Body of pancreas (tissue), 4 donors: ENCODE data around the gene GPR37L1.
"Not testable (repeated sequence)": the region's sequence is repeated elsewhere in the genome, so short reads cannot be mapped to it uniquely, and the experiment has no call there.

Source experiments
- CTCF ChIP-seq, 7 experiments: fragments of 450-650 bp in 4 of 7; fragments of 200-600 bp in 3 of 7; sonication (generic) in 3 of 7; IDR thresholded peaks; one replicate each; pipeline ENCODE4 v1.5.1; 2016 to 2019; ENCODE audit warnings: antibody characterized with exemption in 7 of 7
- POLR2A ChIP-seq, 3 donors: fragments of 450-650 bp; IDR thresholded peaks; one replicate each; pipeline ENCODE4 v1.6.1; 2016; ENCODE audit warnings: antibody characterized with exemption in 3 of 3, mild to moderate bottlenecking in 2 of 3

GRCh38 chr1:202141468-202141867 lies 18.8 kb downstream of the GPR37L1 start:
- TF ChIP-seq CTCF, POLR2A (IDR thresholded peaks at IDR 0.05): not testable (repeated sequence)
